SK-N-SH treated with all-trans-retinoic acid at 6 μM for 48 hours (cell line): ENCODE measurements around the gene CFAP161.

Experiments used
- ARNTL ChIP-seq: fragments of 450-650 bp; formaldehyde crosslinking; IDR thresholded peaks from 2 replicates; pipeline ENCODE4 v1.5.0; 2020; ENCODE audit warnings: low read depth, mild to moderate bottlenecking, moderate library complexity, borderline replicate concordance
- BACH2 ChIP-seq: fragments of 250-450 bp; sonication (Bioruptor Pico); IDR thresholded peaks from 2 replicates; pipeline ENCODE4 v1.9.0; 2021; ENCODE audit warnings: mild to moderate bottlenecking, borderline replicate concordance
- ESRRG ChIP-seq: fragments of 250-450 bp; sonication (Bioruptor Pico); IDR thresholded peaks from 2 replicates; pipeline ENCODE4 v1.6.1; 2021; ENCODE audit warnings: mild to moderate bottlenecking
- PPARA ChIP-seq: fragments of 250-450 bp; sonication (Bioruptor Pico); IDR thresholded peaks from 2 replicates; pipeline ENCODE4 v1.5.0; 2020; ENCODE audit warnings: mild to moderate bottlenecking, borderline replicate concordance
- TOX ChIP-seq: fragments of 250-450 bp; sonication (Bioruptor Pico); IDR thresholded peaks from 2 replicates; pipeline ENCODE4 v1.8.0; 2021; ENCODE audit warnings: mild to moderate bottlenecking, moderate library complexity, borderline replicate concordance
- TSHZ2 ChIP-seq: fragments of 250-450 bp; sonication (Bioruptor Pico); IDR thresholded peaks from 2 replicates; pipeline ENCODE4 v1.5.0; 2020; ENCODE audit warnings: mild to moderate bottlenecking, moderate library complexity
- ZFP30 ChIP-seq: fragments of 450-650 bp; formaldehyde crosslinking; IDR thresholded peaks from 2 replicates; pipeline ENCODE4 v1.5.0; 2022; ENCODE audit warnings: mild to moderate bottlenecking, moderate library complexity
- ZNF565 ChIP-seq: fragments of 450-650 bp; formaldehyde crosslinking; conservative IDR thresholded peaks from 2 replicates; pipeline ENCODE4 v1.5.0; 2020; ENCODE audit warnings: low read depth, mild to moderate bottlenecking, moderate library complexity
- TF ChIP-seq, protein P1 (sequence below): fragments of 250-450 bp; sonication (Bioruptor Pico); IDR thresholded peaks from 2 replicates; pipeline ENCODE4 v1.8.0; 2021; ENCODE audit warnings: low read depth, mild to moderate bottlenecking, moderate library complexity, borderline replicate concordance
- TF ChIP-seq, protein P2 (sequence below): fragments of 250-450 bp; sonication (Bioruptor Pico); IDR thresholded peaks from 2 replicates; pipeline ENCODE4 v1.5.1; 2020; ENCODE audit warnings: low read depth, mild to moderate bottlenecking, moderate library complexity

- TF ChIP-seq ZNF565 (CRISPR knock-in tag) = no peak
- TF ChIP-seq, protein P1, sequence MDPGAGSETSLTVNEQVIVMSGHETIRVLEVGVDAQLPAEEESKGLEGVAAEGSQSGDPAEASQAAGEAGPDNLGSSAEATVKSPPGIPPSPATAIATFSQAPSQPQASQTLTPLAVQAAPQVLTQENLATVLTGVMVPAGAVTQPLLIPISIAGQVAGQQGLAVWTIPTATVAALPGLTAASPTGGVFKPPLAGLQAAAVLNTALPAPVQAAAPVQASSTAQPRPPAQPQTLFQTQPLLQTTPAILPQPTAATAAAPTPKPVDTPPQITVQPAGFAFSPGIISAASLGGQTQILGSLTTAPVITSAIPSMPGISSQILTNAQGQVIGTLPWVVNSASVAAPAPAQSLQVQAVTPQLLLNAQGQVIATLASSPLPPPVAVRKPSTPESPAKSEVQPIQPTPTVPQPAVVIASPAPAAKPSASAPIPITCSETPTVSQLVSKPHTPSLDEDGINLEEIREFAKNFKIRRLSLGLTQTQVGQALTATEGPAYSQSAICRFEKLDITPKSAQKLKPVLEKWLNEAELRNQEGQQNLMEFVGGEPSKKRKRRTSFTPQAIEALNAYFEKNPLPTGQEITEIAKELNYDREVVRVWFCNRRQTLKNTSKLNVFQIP (CRISPR knock-in tag) = no peak
- TF ChIP-seq PPARA (CRISPR knock-in tag) = no peak
- no peak for TF ChIP-seq TSHZ2 (CRISPR knock-in tag)
- TF ChIP-seq, protein P2, sequence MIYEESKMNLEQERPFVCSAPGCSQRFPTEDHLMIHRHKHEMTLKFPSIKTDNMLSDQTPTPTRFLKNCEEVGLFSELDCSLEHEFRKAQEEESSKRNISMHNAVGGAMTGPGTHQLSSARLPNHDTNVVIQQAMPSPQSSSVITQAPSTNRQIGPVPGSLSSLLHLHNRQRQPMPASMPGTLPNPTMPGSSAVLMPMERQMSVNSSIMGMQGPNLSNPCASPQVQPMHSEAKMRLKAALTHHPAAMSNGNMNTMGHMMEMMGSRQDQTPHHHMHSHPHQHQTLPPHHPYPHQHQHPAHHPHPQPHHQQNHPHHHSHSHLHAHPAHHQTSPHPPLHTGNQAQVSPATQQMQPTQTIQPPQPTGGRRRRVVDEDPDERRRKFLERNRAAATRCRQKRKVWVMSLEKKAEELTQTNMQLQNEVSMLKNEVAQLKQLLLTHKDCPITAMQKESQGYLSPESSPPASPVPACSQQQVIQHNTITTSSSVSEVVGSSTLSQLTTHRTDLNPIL (CRISPR knock-in tag) = no peak
- TF ChIP-seq ARNTL (CRISPR knock-in tag) = no peak
- no peak for TF ChIP-seq TOX (CRISPR knock-in tag)
- TF ChIP-seq ZFP30 = no peak
- TF ChIP-seq BACH2 (CRISPR knock-in tag) = no peak
- no peak for TF ChIP-seq ESRRG (CRISPR knock-in tag)
Observed at GRCh38 chr15:81095690-81096365, 38.2 kb upstream of the CFAP161 start.
